GM19099 (cell line): ENCODE measurements around the gene PIEZO2.

Source experiments
- POLR2A ChIP-seq: IDR thresholded peaks from 3 replicates; pipeline ENCODE4 v1.6.1; 2011; ENCODE audit warnings: low read depth; ENCODE audit not compliant: insufficient read length; ENCODE audit errors: extremely low read depth

PIEZO2 gene

DNA sequence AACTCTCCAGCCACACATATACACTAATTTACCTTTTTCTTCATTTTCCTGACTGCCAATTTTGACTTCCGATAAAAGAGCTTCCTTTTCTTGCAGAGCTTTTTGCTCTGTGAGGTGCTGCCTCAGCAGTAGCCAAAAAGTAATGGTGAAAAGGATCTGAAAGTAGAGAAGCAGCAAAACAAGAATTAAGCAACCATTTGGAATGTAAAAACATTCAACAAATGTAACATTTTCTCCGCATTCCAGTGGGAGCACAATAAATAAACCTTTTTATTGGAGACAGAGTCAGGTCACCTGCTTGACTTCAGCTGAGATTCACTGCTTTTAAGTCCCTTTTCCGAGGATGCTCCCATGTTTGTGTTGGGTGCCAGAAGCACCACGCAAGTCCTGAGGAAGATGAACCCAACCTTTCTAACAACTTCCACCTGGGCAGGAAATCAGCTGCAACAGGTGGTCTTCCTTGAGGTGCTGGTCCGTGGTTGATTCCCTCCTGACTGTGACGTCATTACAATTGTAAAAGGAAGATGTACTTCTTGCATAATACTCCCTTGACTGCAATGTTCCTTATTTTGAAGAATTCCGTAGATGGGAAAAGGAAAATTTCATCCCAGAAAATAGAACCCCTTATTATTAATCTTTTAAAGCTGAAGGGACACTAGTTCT is 358.1 kb downstream of the PIEZO2 start:
- TF ChIP-seq POLR2A = no peak

GRCh38 chr18:10789180-10789579 is 360.2 kb downstream of the PIEZO2 start:
- TF ChIP-seq POLR2A = no peak

DNA sequence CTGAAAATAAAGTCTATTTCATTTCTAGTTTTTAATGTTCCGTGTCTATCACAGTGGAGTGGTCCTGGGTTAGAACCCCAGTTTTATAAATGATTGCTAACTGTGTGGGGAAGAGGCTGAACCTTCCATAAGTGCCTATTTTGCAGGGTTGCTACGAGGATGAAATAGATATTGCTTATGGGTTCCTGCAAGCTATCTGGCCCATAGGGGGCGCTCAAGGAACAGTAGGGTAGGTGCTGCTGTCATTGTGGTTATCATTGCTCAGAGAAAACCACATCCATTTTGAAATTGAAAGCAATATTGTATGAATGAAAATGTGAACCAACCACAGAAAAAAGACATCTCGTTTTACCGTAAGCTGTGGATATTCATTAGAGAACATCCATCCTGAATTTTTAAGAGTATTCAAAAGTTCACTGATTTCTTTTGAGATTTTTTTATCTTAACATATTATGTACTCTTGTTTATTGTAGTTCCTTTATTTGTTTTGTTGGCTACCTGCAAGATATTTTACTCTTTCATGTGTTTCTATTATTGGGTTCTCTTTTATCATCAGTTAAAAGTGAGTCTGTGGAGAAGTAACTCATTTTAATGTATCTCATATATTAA is 362.0 kb downstream of the PIEZO2 start:
- TF ChIP-seq POLR2A = no peak

DNA sequence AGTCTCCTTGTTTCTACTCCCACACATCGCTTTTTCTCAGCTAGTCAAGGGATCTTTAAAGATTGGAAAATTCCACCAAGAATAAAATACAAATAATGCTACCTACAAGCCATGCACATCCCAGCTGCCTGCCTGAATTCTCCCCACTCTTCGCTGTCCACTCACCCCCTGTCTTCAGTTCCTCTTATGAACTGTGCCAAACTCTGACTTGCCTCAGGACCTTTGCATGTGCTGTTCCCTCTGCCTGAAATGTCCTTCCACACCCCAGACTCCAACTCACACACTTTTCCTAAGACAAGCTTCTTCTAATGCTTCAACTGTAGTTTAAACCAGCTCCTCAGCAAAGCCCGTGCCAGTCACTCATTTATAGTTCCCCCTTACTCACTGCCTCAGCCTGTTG is 363.6 kb downstream of the PIEZO2 start:
- TF ChIP-seq POLR2A = no peak

DNA sequence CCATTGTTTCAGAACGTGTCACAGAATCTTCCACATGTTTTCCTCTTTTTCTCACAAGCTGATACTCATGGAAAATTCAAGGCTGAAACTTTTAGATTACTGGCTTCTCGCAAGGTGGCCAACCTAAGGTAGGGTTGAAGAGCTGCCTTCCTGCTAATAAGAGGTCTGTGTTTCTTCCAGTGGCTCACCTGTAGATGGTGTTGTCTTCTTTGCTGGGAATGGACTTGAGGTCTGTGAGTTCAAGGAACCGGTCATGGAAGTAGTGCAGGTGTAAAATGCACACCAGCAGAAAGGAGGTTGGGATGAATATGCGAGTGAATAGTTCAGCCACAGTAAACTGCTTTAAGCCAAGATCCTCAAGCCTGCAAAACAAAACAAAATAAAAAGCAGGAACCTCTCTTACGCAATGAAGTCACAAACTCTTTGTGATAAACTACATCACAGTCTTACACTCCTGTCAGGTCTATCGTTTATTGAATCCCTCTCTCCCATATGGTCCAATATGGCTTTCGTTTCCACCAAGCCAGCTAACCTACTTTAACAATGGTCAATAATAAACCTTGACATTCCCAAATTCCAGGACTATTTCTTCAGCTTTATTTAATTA is 364.7 kb downstream of the PIEZO2 start:
- TF ChIP-seq POLR2A = no peak

GRCh38 chr18:10783941-10784340 is 365.4 kb downstream of the PIEZO2 start:
- no peak for TF ChIP-seq POLR2A

DNA sequence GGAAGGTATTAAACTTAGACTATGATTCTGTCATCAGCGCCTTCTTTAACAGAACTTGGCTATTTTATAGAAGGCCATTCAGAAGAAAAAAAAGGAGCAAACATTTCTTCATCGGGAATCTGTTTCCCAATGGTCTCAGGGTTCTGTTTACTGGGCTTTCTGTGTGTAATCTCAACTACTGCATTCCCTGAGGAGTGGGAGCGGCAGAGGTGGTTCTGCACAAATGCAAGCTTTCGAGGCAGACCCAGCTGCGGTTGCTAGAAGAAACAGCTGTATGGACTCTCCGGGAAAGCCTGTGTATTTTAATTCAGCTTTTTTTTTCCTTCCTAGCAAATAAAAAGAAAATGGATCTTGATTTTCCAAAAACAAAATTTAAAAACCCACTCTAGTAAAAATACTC is 372.9 kb downstream of the PIEZO2 start:
- no peak for TF ChIP-seq POLR2A

DNA sequence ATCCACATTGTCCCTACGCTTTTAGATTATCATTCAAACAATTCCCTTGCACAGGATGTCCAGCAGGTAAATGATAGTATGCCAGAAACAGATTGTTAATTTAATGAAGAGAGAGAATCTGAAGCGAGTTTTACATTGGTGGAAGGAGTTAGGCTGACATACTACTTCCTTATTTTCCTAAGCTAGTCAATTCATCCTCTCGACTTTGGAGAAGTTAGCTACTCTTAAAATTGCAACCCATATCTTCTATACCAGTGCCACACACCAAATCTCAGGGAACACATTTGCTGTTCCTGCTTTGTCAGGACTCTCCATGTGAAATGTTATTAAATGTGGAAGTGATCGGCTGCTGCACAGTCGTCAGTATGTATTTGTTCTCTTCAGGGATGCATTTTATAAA is 374.3 kb downstream of the PIEZO2 start:
- TF ChIP-seq POLR2A = no peak

DNA sequence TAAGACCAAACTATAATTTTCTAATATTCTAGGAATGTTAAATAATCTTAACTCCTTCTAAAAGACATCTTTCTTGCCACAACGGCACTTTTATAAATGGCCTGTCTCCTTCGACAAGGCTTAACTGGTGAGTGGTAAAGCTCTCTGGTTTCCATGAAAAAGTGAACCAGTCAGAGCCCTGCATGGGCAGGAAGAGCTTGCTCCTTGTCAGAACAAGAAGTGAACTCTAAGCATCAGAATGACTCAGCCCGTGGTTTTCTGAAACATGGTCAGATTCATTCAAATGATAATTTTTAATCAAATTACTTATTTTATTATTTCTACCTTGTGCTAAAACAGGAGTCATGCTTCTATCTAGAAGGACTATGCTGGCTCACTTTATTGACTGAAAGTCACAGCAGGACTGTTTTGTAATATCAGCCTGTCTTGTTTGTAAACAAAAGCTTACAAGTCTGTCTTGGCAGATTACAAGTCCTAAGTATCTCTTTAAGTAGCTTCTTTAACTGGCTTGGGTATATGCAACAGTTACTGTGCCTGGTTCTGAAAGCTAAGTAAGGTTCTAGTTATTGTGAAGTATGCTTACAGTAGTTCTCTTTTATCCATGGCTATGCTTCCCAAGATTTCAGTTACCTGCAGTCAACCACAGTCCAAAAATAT is 378.2 kb downstream of the PIEZO2 start:
- no peak for TF ChIP-seq POLR2A

- TF ChIP-seq POLR2A = no peak
Observed at GRCh38 chr18:10770264-10770663, 379.1 kb downstream of the PIEZO2 start.

DNA sequence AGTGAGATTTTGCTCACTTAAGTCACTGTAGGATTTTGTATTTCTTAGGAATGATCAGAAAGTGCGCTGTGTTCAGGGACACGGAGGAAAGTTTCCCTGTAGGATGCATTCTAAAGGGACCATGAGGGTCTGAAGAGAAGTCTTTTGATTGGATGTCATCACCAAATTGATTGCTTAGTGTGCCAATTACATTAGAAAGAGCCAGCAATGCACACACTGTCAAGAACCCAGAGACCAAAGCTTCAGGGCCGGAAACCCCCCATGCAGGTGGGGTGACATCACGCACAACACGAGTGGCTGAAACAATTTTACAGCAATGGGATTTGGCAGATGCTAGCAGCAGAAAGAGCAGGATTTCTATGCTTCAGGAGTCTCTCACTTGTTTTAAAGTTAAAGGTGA is 381.1 kb downstream of the PIEZO2 start:
- TF ChIP-seq POLR2A = no peak

GRCh38 chr18:10767658-10768057 is 381.7 kb downstream of the PIEZO2 start:
- TF ChIP-seq POLR2A = no peak

DNA sequence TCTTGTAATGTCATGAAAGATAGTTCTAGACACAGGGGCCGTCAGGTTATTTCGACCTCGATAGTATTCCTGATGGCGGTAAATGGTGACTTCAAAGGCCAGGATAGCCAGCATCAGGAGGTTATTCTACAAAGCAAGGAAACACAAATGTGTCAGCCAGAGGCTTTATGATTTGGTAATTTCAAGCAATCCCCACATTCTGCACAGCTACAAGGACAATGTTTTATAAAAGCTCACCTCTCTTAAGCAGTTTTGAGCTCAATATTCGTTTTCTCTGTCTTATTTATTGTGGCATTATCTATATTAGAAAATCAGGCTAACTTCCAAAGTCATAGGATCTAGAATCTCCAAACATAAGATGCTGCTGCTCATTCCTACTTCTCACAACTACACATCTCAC is 388.4 kb downstream of the PIEZO2 start:
- no peak for TF ChIP-seq POLR2A

DNA sequence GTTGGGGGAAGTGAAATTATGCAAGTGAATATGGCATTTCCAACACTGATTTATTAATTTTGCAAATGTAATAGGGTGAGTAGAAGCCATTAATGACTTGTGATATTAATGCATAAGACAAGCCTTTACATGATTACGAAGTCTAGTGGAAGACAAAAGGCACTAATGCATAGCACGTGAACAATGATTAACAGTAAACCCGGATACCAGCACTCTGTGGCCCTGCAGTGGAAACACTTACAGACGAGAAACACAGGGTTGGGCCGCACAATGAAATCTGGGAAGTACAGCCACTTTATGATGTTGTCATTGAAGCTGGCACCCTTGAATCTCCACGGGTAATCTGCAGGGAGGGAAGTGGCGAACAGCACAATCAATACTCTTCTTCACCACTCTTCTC is 390.1 kb downstream of the PIEZO2 start:
- no peak for TF ChIP-seq POLR2A

- TF ChIP-seq POLR2A = no peak
Observed at GRCh38 chr18:10757946-10758345, 391.4 kb downstream of the PIEZO2 start.

DNA sequence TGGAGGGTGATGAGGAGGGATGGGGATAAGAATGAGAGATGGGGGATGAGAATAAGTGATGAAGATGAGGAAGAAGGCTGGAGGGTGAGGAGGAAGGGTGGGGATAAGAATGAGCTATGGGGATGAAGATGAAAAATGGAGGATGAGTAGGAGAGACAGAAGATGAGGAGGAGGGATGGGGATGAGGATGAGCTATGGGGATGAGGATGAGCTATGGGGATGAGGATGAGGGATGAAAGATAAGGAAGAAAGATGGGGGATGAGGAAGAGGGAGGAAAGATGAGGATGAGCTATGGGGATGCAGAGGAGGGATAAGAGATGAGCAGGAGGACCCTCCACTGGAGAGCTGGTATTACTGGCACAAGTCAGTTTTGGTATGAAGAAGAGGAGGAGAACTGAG is 392.0 kb downstream of the PIEZO2 start:
- TF ChIP-seq POLR2A = no peak
